ENCODE data around the gene CSH2. TPM values are rescaled to one million over a fixed set of nuclear protein-coding genes. Genes with fewer than 3 reads are reported as not detected.

Gene CSH2
- total RNA-seq, 2 donors from 2014 or later = not detected

GRCh38 chr17:63834431-63835166, 38.9 kb downstream of the CSH2 start:
- 35% methylated on average over 13 of the region's 13 CpGs for WGBS
- Histone ChIP-seq H3K4me1 (replicated peaks) (peaks cover 23% of the 10 kb centered on the region), H3K27ac (peak overlapping the region; percentile 17 to 35), H3K9me3 (no peaks in the 10 kb centered on the region), H3K36me3 (peaks cover 34 to 49% of the 10 kb centered on the region in 2 donors), H3K27me3 (replicated peaks; ENCODE audit: insufficient read depth) (no peaks in the 10 kb centered on the region), H3K4me3 (no peak overlapping the region)
- TF ChIP-seq POLR2A (IDR thresholded peaks at IDR 0.05) (no peak), CTCF (IDR thresholded peaks at IDR 0.05) (peak in 3 of 4 experiments; percentile 25 to 62 (median 57)), POLR2AphosphoS5 (IDR thresholded peaks at IDR 0.05) (peak; percentile 51)
- intact Hi-C loops (cut with DNase I) = no loop called here
- peak; percentile 60 for DNase-seq (ENCODE audit: low spot score)

DNA sequence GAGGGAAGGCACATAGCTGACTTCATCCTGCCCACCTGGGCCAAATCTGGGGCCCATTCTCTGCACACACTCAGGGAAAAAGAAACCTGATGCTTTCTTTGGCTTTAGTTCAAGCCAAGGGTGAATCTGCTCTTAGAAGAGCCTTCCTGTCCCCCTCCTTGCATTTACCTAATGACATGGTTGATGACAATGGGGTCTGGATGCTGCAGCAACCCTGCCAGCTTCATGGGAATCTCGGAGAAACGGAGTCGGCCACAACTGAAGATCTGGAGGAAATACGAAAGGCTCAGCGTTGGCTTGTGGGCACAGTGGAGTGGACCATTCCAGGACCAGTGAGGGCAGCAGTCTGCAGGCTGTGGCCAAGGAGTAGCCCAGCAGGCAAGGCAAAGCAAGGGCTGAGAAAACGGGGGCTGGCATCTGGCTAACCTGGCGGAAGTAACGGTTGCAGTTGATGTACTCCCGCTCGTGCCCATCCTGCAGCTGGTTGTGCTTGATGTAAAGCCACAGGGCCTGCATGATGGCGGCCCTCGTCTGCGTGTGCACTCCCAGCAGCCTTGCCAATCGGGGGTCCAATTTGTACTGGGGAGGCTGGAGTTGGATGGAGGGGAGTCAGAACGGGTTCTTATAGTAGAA, 39.6 kb downstream of the CSH2 start:
- no peak for TF ChIP-seq POLR2A (IDR thresholded peaks at IDR 0.05)
- TF ChIP-seq POLR2AphosphoS5 (IDR thresholded peaks at IDR 0.05) = no peak
- TF ChIP-seq CTCF (IDR thresholded peaks at IDR 0.05) = no peak
- no peak overlapping the region for H3K27ac ChIP-seq
- H3K9me3 ChIP-seq = no peaks in the 10 kb centered on the region
- DNase-seq (ENCODE audit: low spot score) = no peak
- H3K27me3 ChIP-seq (replicated peaks; ENCODE audit: insufficient read depth) = no peaks in the 10 kb centered on the region
- 87% methylated on average over 15 of the region's 15 CpGs for WGBS
- intact Hi-C loops (cut with DNase I) = no loop called here
- H3K4me3 ChIP-seq = no peak overlapping the region
- peaks cover 34 to 49% of the 10 kb centered on the region in 2 donors for H3K36me3 ChIP-seq
- H3K4me1 ChIP-seq (replicated peaks) = peaks cover 16% of the 10 kb centered on the region

DNA sequence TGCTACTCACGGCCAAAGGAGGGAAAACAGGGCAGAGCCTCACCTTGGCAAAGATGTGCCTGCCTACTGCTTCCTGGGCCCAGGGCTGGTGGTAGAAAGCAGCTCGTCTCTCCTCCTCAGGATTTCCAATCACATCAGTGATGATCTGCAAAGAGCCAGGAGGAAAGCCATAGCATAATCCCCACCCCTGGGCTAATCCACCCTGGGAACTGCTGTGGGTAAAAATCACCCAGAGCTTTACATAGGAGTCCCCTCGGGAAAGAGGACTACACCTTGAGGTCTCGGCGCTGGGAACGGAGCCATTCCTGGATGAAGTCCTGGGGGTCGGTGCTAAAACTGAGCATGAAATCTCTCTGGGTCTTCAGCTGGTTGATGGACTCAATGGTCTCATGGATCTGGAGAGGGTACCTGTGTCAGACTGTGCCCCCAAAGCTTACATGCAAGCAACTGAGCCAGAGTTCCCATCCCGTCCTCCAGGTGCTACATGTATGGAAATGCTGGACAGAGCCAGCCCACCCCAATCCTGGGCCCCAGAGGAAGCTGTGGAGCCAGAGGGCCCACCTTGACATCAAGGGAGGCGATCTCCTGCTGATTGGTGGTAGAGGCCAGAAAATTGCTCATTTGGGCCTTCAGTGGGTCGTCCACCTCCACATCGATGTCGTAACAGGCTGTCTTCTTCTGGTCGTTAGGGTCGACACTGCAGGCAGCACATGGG, 40.3 kb downstream of the CSH2 start:
- peaks cover 34 to 49% of the 10 kb centered on the region in 2 donors for H3K36me3 ChIP-seq
- no peak for TF ChIP-seq CTCF (IDR thresholded peaks at IDR 0.05)
- TF ChIP-seq POLR2AphosphoS5 (IDR thresholded peaks at IDR 0.05) = no peak
- no peak for TF ChIP-seq POLR2A (IDR thresholded peaks at IDR 0.05)
- intact Hi-C loops (cut with DNase I) = no loop called here
- peaks cover 15% of the 10 kb centered on the region for H3K4me1 ChIP-seq (replicated peaks)
- H3K4me3 ChIP-seq = no peak overlapping the region
- H3K27ac ChIP-seq = no peak overlapping the region
- H3K9me3 ChIP-seq = no peaks in the 10 kb centered on the region
- no peaks in the 10 kb centered on the region for H3K27me3 ChIP-seq (replicated peaks; ENCODE audit: insufficient read depth)
- 78% methylated on average over 13 of the region's 14 CpGs for WGBS
- no peak for DNase-seq (ENCODE audit: low spot score)

- intact Hi-C loops (cut with DNase I) = no loop called here
- Histone ChIP-seq H3K9me3 (no peaks in the 10 kb centered on the region), H3K4me3 (no peak overlapping the region), H3K36me3 (peaks cover 34 to 49% of the 10 kb centered on the region in 2 donors), H3K4me1 (replicated peaks) (peaks cover 8% of the 10 kb centered on the region), H3K27ac (no peak overlapping the region), H3K27me3 (replicated peaks; ENCODE audit: insufficient read depth) (no peaks in the 10 kb centered on the region)
- DNase-seq (ENCODE audit: low spot score) = no peak
- TF ChIP-seq CTCF (IDR thresholded peaks at IDR 0.05) (no peak), POLR2AphosphoS5 (IDR thresholded peaks at IDR 0.05) (no peak), POLR2A (IDR thresholded peaks at IDR 0.05) (no peak)
- 83% methylated on average over 2 of the region's 2 CpGs for WGBS
These were observed 41.0 kb downstream of the CSH2 start for GRCh38 chr17:63832455-63832854.

Data from prostate gland (tissue), 2 donors.